Aorta (tissue), 5 donors: ENCODE measurements around the gene ZNF107. TPM values are rescaled to one million over a fixed set of nuclear protein-coding genes. Genes with fewer than 3 reads are reported as not detected.

ENCODE experiments used
- ATAC-seq: fragments of 200-7000 bp; cut with Tn5 transposase; one replicate; pipeline ENCODE4 v1.9.1; 2022; ENCODE audit warnings: moderate library complexity; ENCODE audit not compliant: low FRiP score
- DNase-seq, 2 donors: peaks; one replicate each; pipeline ENCODE4 v3.0.0-alpha.2; 2020
- H3K27ac ChIP-seq, 2 donors: one replicate each; pipeline ENCODE4 v1.5.1; 2013; ENCODE audit warnings: low read length in 2 of 2, mild to moderate bottlenecking in 2 of 2, moderate library complexity in 2 of 2, control low read depth in 1 of 2, inconsistent platforms in 1 of 2, low read depth in 1 of 2
- H3K27me3 ChIP-seq, 2 donors: one replicate each; pipeline ENCODE4 v1.6.1; 2013; ENCODE audit warnings: control low read depth in 1 of 2, low read length in 1 of 2, mild to moderate bottlenecking in 1 of 2, moderate library complexity in 1 of 2; ENCODE audit not compliant: insufficient read depth in 2 of 2, control insufficient read depth in 1 of 2
- H3K36me3 ChIP-seq, 2 donors: one replicate each; pipeline ENCODE4 v1.6.1; 2013; ENCODE audit warnings: control low read depth in 1 of 2, low read length in 1 of 2, mild to moderate bottlenecking in 1 of 2; ENCODE audit not compliant: insufficient read depth in 2 of 2, control insufficient read depth in 1 of 2
- H3K4me1 ChIP-seq, 2 donors: one replicate each; pipeline ENCODE4 v1.6.1; 2013; ENCODE audit warnings: low read length in 2 of 2, control low read depth in 1 of 2, mild to moderate bottlenecking in 1 of 2, moderate library complexity in 1 of 2; ENCODE audit not compliant: insufficient read depth in 2 of 2, control insufficient read depth in 1 of 2
- H3K4me3 ChIP-seq, 2 donors: one replicate each; pipeline ENCODE4 v1.5.1; 2013; ENCODE audit warnings: low read length in 2 of 2, control low read depth in 1 of 2, mild to moderate bottlenecking in 1 of 2
- H3K9me3 ChIP-seq: one replicate; pipeline ENCODE4 v1.6.1; 2013; ENCODE audit warnings: mild to moderate bottlenecking, low read length; ENCODE audit not compliant: control insufficient read depth
- WGBS, 2 donors: extraction: QIAGEN DNeasy Blood & Tissue Kit; methylation state at CpG; one replicate each; pipeline ENCODE4 v1.1.7; 2013; 5-methylcytosine and 5-hydroxymethylcytosine counted together
- intact Hi-C, 2 donors: fragments of 100-400 bp; cut with DNase I; formaldehyde crosslinking; loops; one replicate each; pipeline versions ENCODE4 v1.14.2 to v1.15.0; 2022
- polyA plus RNA-seq, 2 donors: library from polyadenylated mRNA; stranded (reverse); fragments of 200-250 nt; gene quantifications; one replicate each; pipeline ENCODE4 v1.2.3, GENCODE V29; 2013
- total RNA-seq, 2 donors: library from RNA; stranded (reverse); fragmentation: NEBNext Ultra II Directional; extraction: Animal tissue kit (Norgen Biotek cat#: 25700); gene quantifications; one replicate each; pipeline ENCODE4 v1.2.1, GENCODE V29; 2021
- donor health status: healthy with polysubstance abuse.
- donor health status: Bipolar disorder and iron deficiency.
- donor health status: DM: no; HTN: no; CAD: no.
- donor health status: DM: no; HTN: no; CAD: no.
- donor health status: DM: yes; HTN: yes; CAD: no.

The ZNF107 gene
- total and polyA plus RNA-seq, 4 donors: 1.3 to 9.5 (median 4.5) TPM

GRCh38 chr7:64628721-64629120 is 37.2 kb upstream of the ZNF107 start:
- no peak overlapping the region for H3K4me3 ChIP-seq

GRCh38 chr7:64630496-64630895 is 35.4 kb upstream of the ZNF107 start:
- Histone ChIP-seq H3K27me3 (no peaks in the 10 kb centered on the region), H3K9me3 (no peaks in the 10 kb centered on the region), H3K4me3 (no peak overlapping the region), H3K36me3 (no peaks in the 10 kb centered on the region), H3K27ac (no peak overlapping the region), H3K4me1 (no peaks in the 10 kb centered on the region)
- no peak for DNase-seq
- WGBS, 2 donors: 7 to 11% methylated on average over 2 of the region's 2 CpGs
- ATAC-seq: no peak
- intact Hi-C loops: no loop called here

More at GRCh38 chr7:64628721-64629120, 37.2 kb upstream of the ZNF107 start:
- Histone ChIP-seq H3K27me3 (no peaks in the 10 kb centered on the region), H3K27ac (no peak overlapping the region), H3K4me1 (no peaks in the 10 kb centered on the region), H3K36me3 (no peaks in the 10 kb centered on the region), H3K9me3 (no peaks in the 10 kb centered on the region)
- 88 to 93% methylated on average over 3 of the region's 3 CpGs for WGBS, 2 donors
- intact Hi-C loops: no loop called here
- ATAC-seq (no peak), DNase-seq (no peak)

DNA sequence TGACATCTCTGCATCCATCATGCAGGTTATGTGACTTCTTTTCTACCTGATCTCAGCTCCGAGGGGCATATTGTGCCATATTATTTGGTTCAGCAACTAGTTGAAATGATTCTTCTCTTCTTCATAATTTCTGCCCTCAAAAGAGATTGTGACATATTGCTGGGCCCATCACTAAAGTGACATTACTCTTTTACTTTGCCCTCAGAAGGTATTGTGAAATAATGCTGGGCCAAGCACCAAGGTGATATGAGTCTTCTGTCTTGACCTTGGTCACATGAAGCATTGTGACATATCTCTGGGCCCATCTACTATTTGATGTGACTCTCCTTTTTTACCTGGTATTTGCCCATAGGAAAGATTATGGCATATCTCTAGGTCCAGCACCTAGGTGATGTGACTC is 33.9 kb upstream of the ZNF107 start:
- 83 to 89% methylated on average over 1 of the region's 1 CpG for WGBS, 2 donors
- H3K4me1 ChIP-seq: no peaks in the 10 kb centered on the region
- H3K4me3 ChIP-seq: no peak overlapping the region
- H3K27ac ChIP-seq: no peak overlapping the region
- DNase-seq (no peak), ATAC-seq (no peak)
- no peaks in the 10 kb centered on the region for H3K9me3 ChIP-seq
- no peaks in the 10 kb centered on the region for H3K36me3 ChIP-seq
- intact Hi-C loops: no loop called here
- H3K27me3 ChIP-seq: no peaks in the 10 kb centered on the region

DNA sequence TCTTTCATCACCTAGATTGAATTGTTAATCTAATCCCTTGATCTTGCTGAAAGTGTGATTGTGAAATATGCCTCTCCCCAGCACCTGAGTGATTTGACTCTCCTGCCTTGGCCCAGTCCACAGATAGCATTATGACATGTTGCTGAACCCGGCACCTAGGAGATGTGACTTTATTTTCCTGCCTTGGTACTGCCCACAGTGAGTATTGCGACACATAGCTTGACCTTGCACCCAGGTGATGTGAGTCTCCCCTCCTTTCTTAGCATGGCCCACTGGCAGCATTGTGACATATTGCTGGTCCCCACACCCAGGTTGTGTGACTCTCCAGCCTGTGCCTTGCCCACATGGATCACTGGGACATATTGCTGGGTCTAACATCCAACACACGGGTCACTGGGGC is 32.5 kb upstream of the ZNF107 start:
- DNase-seq (no peak), ATAC-seq (no peak)
- intact Hi-C loops: no loop called here
- no peaks in the 10 kb centered on the region for H3K36me3 ChIP-seq
- WGBS, 2 donors: 59 to 79% methylated on average over 3 of the region's 3 CpGs
- no peak overlapping the region for H3K27ac ChIP-seq
- no peaks in the 10 kb centered on the region for H3K27me3 ChIP-seq
- no peaks in the 10 kb centered on the region for H3K9me3 ChIP-seq
- no peaks in the 10 kb centered on the region for H3K4me1 ChIP-seq
- H3K4me3 ChIP-seq: no peak overlapping the region

- intact Hi-C loops: no loop called here
- H3K9me3 ChIP-seq: no peaks in the 10 kb centered on the region
- no peaks in the 10 kb centered on the region for H3K36me3 ChIP-seq
- no peaks in the 10 kb centered on the region for H3K27me3 ChIP-seq
- ATAC-seq (no peak), DNase-seq (no peak)
- WGBS, 2 donors: 83 to 89% methylated on average over 2 of the region's 2 CpGs
- H3K27ac ChIP-seq: no peak overlapping the region
- no peak overlapping the region for H3K4me3 ChIP-seq
- no peaks in the 10 kb centered on the region for H3K4me1 ChIP-seq
Observed at GRCh38 chr7:64634406-64635062, 31.4 kb upstream of the ZNF107 start.

- 55 to 64% methylated on average over 4 of the region's 4 CpGs for WGBS, 2 donors
- ATAC-seq (no peak), DNase-seq (no peak)
- intact Hi-C loops: no loop called here
- Histone ChIP-seq H3K36me3 (no peaks in the 10 kb centered on the region), H3K27me3 (no peaks in the 10 kb centered on the region), H3K9me3 (no peaks in the 10 kb centered on the region), H3K4me1 (no peaks in the 10 kb centered on the region), H3K4me3 (no peak overlapping the region), H3K27ac (no peak overlapping the region)
Observed at GRCh38 chr7:64636386-64636785, 29.5 kb upstream of the ZNF107 start.

- intact Hi-C loops: no loop called here
- DNase-seq (no peak), ATAC-seq (no peak)
- Histone ChIP-seq H3K36me3 (no peaks in the 10 kb centered on the region), H3K27me3 (no peaks in the 10 kb centered on the region), H3K4me1 (no peaks in the 10 kb centered on the region), H3K27ac (no peak overlapping the region), H3K4me3 (no peak overlapping the region), H3K9me3 (no peaks in the 10 kb centered on the region)
- WGBS, 2 donors: 71% methylated on average over 4 of the region's 4 CpGs
Observed at GRCh38 chr7:64637521-64638445, 28.1 kb upstream of the ZNF107 start.

- Histone ChIP-seq H3K9me3 (no peaks in the 10 kb centered on the region), H3K4me3 (no peak overlapping the region), H3K27ac (no peak overlapping the region), H3K4me1 (no peaks in the 10 kb centered on the region), H3K36me3 (no peaks in the 10 kb centered on the region), H3K27me3 (no peaks in the 10 kb centered on the region)
- DNase-seq: no peak
- intact Hi-C loops: no loop called here
- 84 to 88% methylated on average over 2 of the region's 2 CpGs for WGBS, 2 donors
- ATAC-seq: no peak
Observed at GRCh38 chr7:64638822-64639221, 27.1 kb upstream of the ZNF107 start.
